WTC11 (cell line): ENCODE results near the gene NUP98. TPM values are rescaled to one million over a fixed set of nuclear protein-coding genes. Genes with fewer than 3 reads are reported as not detected.

Source experiments
- ATAC-seq: fragments of 200-7000 bp; cut with Tn5 transposase; 2 replicates; pipeline ENCODE4 v1.10.0; 2021; ENCODE audit warnings: mild to moderate bottlenecking, moderate library complexity
- CTCF ChIA-PET: fragments of 300-600 bp; sonication (Branson Sonifier 250); formaldehyde crosslinking; loops from one replicate; lab custom pipeline; 2021; ENCODE audit warnings: antibody characterized with exemption; lab: Charles Lee
- POLR2A ChIA-PET: fragments of 350-600 bp; sonication (Branson Sonifier 250); formaldehyde crosslinking; loops from one replicate; lab custom pipeline; 2021; ENCODE audit warnings: antibody characterized with exemption; lab: Charles Lee
- DNase-seq: peaks from one replicate; pipeline ENCODE4 v3.0.0; 2021; ENCODE audit warnings: low spot score
- H3K27ac Mint-ChIP-seq: 2 replicates; pipeline ENCODE4 v1.8.0; 2021; ENCODE audit warnings: mixed read lengths
- H3K27me3 Mint-ChIP-seq: 2 replicates; pipeline ENCODE4 v1.8.0; 2021; ENCODE audit warnings: low read depth, mild to moderate bottlenecking, moderate library complexity, mixed read lengths
- H3K36me3 Mint-ChIP-seq: 2 replicates; pipeline ENCODE4 v1.8.0; 2021; ENCODE audit warnings: mixed read lengths
- H3K4me1 Mint-ChIP-seq: 2 replicates; pipeline ENCODE4 v1.8.0; 2022; ENCODE audit warnings: mixed read lengths
- H3K4me3 Mint-ChIP-seq: 2 replicates; pipeline ENCODE4 v1.8.0; 2021; ENCODE audit warnings: mild to moderate bottlenecking, moderate library complexity, mixed read lengths
- H3K9me3 Mint-ChIP-seq: 2 replicates; pipeline ENCODE4 v1.8.0; 2021; ENCODE audit warnings: mixed read lengths
- CBFB ChIP-seq: sonication (generic); formaldehyde crosslinking; IDR thresholded peaks from 2 replicates; pipeline ENCODE4 v1.8.1; 2022; ENCODE audit warnings: mild to moderate bottlenecking, low read depth, missing genetic modification reagents
- CREB1 ChIP-seq: sonication (generic); formaldehyde crosslinking; IDR thresholded peaks from 2 replicates; pipeline ENCODE4 v1.8.0; 2023; ENCODE audit warnings: mild to moderate bottlenecking, missing genetic modification reagents
- FOXK1 ChIP-seq: sonication (generic); formaldehyde crosslinking; IDR thresholded peaks from 2 replicates; pipeline ENCODE4 v1.8.0; 2022; ENCODE audit warnings: mild to moderate bottlenecking, moderate library complexity, missing genetic modification reagents
- FOXP1 ChIP-seq: sonication (generic); formaldehyde crosslinking; IDR thresholded peaks from 2 replicates; pipeline ENCODE4 v1.8.0; 2022; ENCODE audit warnings: missing genetic modification reagents, mild to moderate bottlenecking, moderate library complexity, borderline replicate concordance
- IRF2 ChIP-seq: sonication (generic); formaldehyde crosslinking; IDR thresholded peaks from 2 replicates; pipeline ENCODE4 v1.8.0; 2022; ENCODE audit warnings: low read depth, missing genetic modification reagents, borderline replicate concordance
- MXD4 ChIP-seq: fragments of 250-450 bp; sonication (Bioruptor Pico); IDR thresholded peaks from 2 replicates; pipeline ENCODE4 v1.8.0; 2021; ENCODE audit warnings: mild to moderate bottlenecking, moderate library complexity, borderline replicate concordance
- NR3C1 ChIP-seq: sonication (generic); formaldehyde crosslinking; conservative IDR thresholded peaks from 2 replicates; pipeline ENCODE4 v1.8.1; 2023; ENCODE audit warnings: low read depth, mild to moderate bottlenecking, missing genetic modification reagents
- RELA ChIP-seq: sonication (generic); formaldehyde crosslinking; IDR thresholded peaks from 2 replicates; pipeline ENCODE4 v1.8.1; 2022; ENCODE audit warnings: missing genetic modification reagents, mild to moderate bottlenecking, borderline replicate concordance
- SP1 ChIP-seq: sonication (generic); formaldehyde crosslinking; conservative IDR thresholded peaks from 2 replicates; pipeline ENCODE4 v1.8.1; 2022; ENCODE audit warnings: missing genetic modification reagents
- STAT6 ChIP-seq: sonication (generic); formaldehyde crosslinking; conservative IDR thresholded peaks from 2 replicates; pipeline ENCODE4 v1.8.1; 2023; ENCODE audit warnings: mild to moderate bottlenecking, low read depth, missing genetic modification reagents, moderate library complexity
- TCF7 ChIP-seq: sonication (generic); formaldehyde crosslinking; IDR thresholded peaks from 2 replicates; pipeline ENCODE4 v1.8.0; 2022; ENCODE audit warnings: mild to moderate bottlenecking, low read depth, missing genetic modification reagents, moderate library complexity
- ZNF121 ChIP-seq: sonication (generic); formaldehyde crosslinking; IDR thresholded peaks from 2 replicates; pipeline ENCODE4 v1.8.0; 2023; ENCODE audit warnings: missing genetic modification reagents
- ZNF423 ChIP-seq: fragments of 250-450 bp; sonication (Bioruptor Pico); IDR thresholded peaks from 2 replicates; pipeline ENCODE4 v2.1.2; 2022; ENCODE audit warnings: mild to moderate bottlenecking, moderate library complexity
- total RNA-seq: library from RNA; stranded (reverse); gene quantifications from 3 replicates; pipeline ENCODE4 v1.2.3, GENCODE V29; 2021
- TF ChIP-seq, protein P1 (sequence below): sonication (generic); formaldehyde crosslinking; IDR thresholded peaks from 2 replicates; pipeline ENCODE4 v1.8.0; 2023; ENCODE audit warnings: missing genetic modification reagents, mild to moderate bottlenecking, borderline replicate concordance
- TF ChIP-seq, protein P2 (sequence below): sonication (generic); formaldehyde crosslinking; IDR thresholded peaks from 2 replicates; pipeline ENCODE4 v1.8.1; 2023; ENCODE audit warnings: mild to moderate bottlenecking, missing genetic modification reagents
- TF ChIP-seq, protein P3 (sequence below): sonication (generic); formaldehyde crosslinking; IDR thresholded peaks from 2 replicates; pipeline ENCODE4 v1.8.1; 2022; ENCODE audit warnings: low read depth, missing genetic modification reagents, borderline replicate concordance
- TF ChIP-seq, protein P4 (sequence below): fragments of 250-450 bp; sonication (Bioruptor Pico); IDR thresholded peaks from 2 replicates; pipeline ENCODE4 v1.9.0; 2021; ENCODE audit warnings: moderate library complexity, mild to moderate bottlenecking, inconsistent platforms, borderline replicate concordance

Gene NUP98
- total RNA-seq, 1 experiment from 2014 or later = 81.4 TPM

- no peaks in the 10 kb centered on the region for H3K9me3 Mint-ChIP-seq
- no peak for TF ChIP-seq ZNF121 (CRISPR knock-in tag)
- TF ChIP-seq, protein P1, sequence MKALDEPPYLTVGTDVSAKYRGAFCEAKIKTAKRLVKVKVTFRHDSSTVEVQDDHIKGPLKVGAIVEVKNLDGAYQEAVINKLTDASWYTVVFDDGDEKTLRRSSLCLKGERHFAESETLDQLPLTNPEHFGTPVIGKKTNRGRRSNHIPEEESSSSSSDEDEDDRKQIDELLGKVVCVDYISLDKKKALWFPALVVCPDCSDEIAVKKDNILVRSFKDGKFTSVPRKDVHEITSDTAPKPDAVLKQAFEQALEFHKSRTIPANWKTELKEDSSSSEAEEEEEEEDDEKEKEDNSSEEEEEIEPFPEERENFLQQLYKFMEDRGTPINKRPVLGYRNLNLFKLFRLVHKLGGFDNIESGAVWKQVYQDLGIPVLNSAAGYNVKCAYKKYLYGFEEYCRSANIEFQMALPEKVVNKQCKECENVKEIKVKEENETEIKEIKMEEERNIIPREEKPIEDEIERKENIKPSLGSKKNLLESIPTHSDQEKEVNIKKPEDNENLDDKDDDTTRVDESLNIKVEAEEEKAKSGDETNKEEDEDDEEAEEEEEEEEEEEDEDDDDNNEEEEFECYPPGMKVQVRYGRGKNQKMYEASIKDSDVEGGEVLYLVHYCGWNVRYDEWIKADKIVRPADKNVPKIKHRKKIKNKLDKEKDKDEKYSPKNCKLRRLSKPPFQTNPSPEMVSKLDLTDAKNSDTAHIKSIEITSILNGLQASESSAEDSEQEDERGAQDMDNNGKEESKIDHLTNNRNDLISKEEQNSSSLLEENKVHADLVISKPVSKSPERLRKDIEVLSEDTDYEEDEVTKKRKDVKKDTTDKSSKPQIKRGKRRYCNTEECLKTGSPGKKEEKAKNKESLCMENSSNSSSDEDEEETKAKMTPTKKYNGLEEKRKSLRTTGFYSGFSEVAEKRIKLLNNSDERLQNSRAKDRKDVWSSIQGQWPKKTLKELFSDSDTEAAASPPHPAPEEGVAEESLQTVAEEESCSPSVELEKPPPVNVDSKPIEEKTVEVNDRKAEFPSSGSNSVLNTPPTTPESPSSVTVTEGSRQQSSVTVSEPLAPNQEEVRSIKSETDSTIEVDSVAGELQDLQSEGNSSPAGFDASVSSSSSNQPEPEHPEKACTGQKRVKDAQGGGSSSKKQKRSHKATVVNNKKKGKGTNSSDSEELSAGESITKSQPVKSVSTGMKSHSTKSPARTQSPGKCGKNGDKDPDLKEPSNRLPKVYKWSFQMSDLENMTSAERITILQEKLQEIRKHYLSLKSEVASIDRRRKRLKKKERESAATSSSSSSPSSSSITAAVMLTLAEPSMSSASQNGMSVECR (CRISPR knock-in tag) = peak; percentile 11; the same call in 1 of the 2 replicates
- TF ChIP-seq FOXP1 (CRISPR knock-in tag) = 0 out of 2 replicates have a peak, but pooled peaks have one; percentile 4
- peak overlapping the region; percentile 82 for H3K4me3 Mint-ChIP-seq
- DNase-seq (no peak), ATAC-seq (peak; percentile 23)
- POLR2A ChIA-PET = interaction anchor here (0.6 to 2.5 kb wide), 5 partner anchors 14 to 238 kb away, joined by 3 to 17 read pairs (median 4); partner anchors contain the start of gene STIM1
- H3K36me3 Mint-ChIP-seq = no peaks in the 10 kb centered on the region
- peak overlapping the region; percentile 36; the same call in 1 of the 2 replicates for H3K27ac Mint-ChIP-seq
- peaks cover 46% of the 10 kb centered on the region for H3K4me1 Mint-ChIP-seq
- peaks cover 9% of the 10 kb centered on the region for H3K27me3 Mint-ChIP-seq
- CTCF ChIA-PET = interaction anchor here (0.6 to 7.2 kb wide), 18 partner anchors 10 to 348 kb away, joined by 3 to 165 read pairs (median 7); partner anchors contain the start of genes NUP98, PGAP2 and STIM1
Measured at GRCh38 chr11:3840004-3840869, 42.9 kb upstream of the NUP98 start.

GRCh38 chr11:3838504-3838903 is 41.1 kb upstream of the NUP98 start:
- H3K27me3 Mint-ChIP-seq = peaks cover 9% of the 10 kb centered on the region
- H3K27ac Mint-ChIP-seq = no peak overlapping the region
- TF ChIP-seq SP1 (CRISPR knock-in tag) (no peak), CREB1 (CRISPR knock-in tag) (no peak), NR3C1 (no peak), CBFB (CRISPR knock-in tag) (no peak), STAT6 (CRISPR knock-in tag) (no peak), IRF2 (CRISPR knock-in tag) (no peak), RELA (CRISPR knock-in tag) (no peak), FOXK1 (CRISPR knock-in tag) (no peak), ZNF423 (no peak), TCF7 (CRISPR knock-in tag) (no peak), MXD4 (no peak)
- TF ChIP-seq, protein P2, sequence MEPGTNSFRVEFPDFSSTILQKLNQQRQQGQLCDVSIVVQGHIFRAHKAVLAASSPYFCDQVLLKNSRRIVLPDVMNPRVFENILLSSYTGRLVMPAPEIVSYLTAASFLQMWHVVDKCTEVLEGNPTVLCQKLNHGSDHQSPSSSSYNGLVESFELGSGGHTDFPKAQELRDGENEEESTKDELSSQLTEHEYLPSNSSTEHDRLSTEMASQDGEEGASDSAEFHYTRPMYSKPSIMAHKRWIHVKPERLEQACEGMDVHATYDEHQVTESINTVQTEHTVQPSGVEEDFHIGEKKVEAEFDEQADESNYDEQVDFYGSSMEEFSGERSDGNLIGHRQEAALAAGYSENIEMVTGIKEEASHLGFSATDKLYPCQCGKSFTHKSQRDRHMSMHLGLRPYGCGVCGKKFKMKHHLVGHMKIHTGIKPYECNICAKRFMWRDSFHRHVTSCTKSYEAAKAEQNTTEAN (CRISPR knock-in tag) = no peak
- TF ChIP-seq, protein P3, sequence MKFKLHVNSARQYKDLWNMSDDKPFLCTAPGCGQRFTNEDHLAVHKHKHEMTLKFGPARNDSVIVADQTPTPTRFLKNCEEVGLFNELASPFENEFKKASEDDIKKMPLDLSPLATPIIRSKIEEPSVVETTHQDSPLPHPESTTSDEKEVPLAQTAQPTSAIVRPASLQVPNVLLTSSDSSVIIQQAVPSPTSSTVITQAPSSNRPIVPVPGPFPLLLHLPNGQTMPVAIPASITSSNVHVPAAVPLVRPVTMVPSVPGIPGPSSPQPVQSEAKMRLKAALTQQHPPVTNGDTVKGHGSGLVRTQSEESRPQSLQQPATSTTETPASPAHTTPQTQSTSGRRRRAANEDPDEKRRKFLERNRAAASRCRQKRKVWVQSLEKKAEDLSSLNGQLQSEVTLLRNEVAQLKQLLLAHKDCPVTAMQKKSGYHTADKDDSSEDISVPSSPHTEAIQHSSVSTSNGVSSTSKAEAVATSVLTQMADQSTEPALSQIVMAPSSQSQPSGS = no peak
- TF ChIP-seq, protein P4, sequence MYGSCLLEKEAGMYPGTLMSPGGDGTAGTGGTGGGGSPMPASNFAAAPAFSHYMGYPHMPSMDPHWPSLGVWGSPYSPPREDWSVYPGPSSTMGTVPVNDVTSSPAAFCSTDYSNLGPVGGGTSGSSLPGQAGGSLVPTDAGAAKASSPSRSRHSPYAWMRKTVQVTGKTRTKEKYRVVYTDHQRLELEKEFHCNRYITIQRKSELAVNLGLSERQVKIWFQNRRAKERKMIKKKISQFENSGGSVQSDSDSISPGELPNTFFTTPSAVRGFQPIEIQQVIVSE (CRISPR knock-in tag) = no peak
- H3K9me3 Mint-ChIP-seq = no peaks in the 10 kb centered on the region
- H3K36me3 Mint-ChIP-seq = no peaks in the 10 kb centered on the region
- H3K4me1 Mint-ChIP-seq = peaks cover 60% of the 10 kb centered on the region
- CTCF ChIA-PET = interaction anchor here (1.8 to 4.7 kb wide), 4 partner anchors 11 to 31 kb away, joined by 5 to 71 read pairs (median 24); partner anchors contain the start of gene STIM1
- H3K4me3 Mint-ChIP-seq = no peak overlapping the region; the same call in 1 of the 2 replicates
- no peak for DNase-seq
- POLR2A ChIA-PET = no interaction called here
- ATAC-seq = no peak
